OCI-LY3 (cell line): Measurements from ENCODE around the gene TH.

ENCODE experiments used
- H2AFZ ChIP-seq: fragments of 200-600, 300-600 bp; shearing (Covaris generic); 2 replicates; pipeline ENCODE4 v1.6.0; 2014; ENCODE audit warnings: antibody characterized with exemption, low read depth, low read length
- H3K27ac ChIP-seq: fragments of 200-600, 300-600 bp; sonication (generic); 2 replicates; pipeline ENCODE4 v1.5.1; 2014; ENCODE audit warnings: mild to moderate bottlenecking, low read length, moderate library complexity, mixed read lengths
- H3K27me3 ChIP-seq: fragments of 200-600, 300-600 bp; sonication (generic); 2 replicates; pipeline ENCODE4 v1.6.1; 2014; ENCODE audit warnings: low read depth, low read length, mixed read lengths
- H3K36me3 ChIP-seq: fragments of 200-600, 300-600 bp; sonication (generic); replicated peaks from 2 replicates; pipeline ENCODE3; 2014; ENCODE audit warnings: low read depth, low read length, mixed read lengths
- H3K4me1 ChIP-seq: fragments of 300-600, 200-600 bp; sonication (generic); 2 replicates; pipeline ENCODE4 v1.6.1; 2014; ENCODE audit warnings: low read length, mixed read lengths
- H3K4me2 ChIP-seq: fragments of 200-600, 300-600 bp; sonication (generic); 2 replicates; pipeline ENCODE4 v1.6.1; 2014; ENCODE audit warnings: low read length, mixed read lengths
- H3K4me3 ChIP-seq: fragments of 300-600, 200-600 bp; sonication (generic); 2 replicates; pipeline ENCODE4 v1.5.1; 2014; ENCODE audit warnings: antibody characterized with exemption, mild to moderate bottlenecking, low read length, moderate library complexity
- H3K79me2 ChIP-seq: fragments of 300-600, 200-600 bp; shearing (Covaris generic); 2 replicates; pipeline ENCODE4 v1.6.1; 2014; ENCODE audit warnings: mild to moderate bottlenecking, low read length, mixed read lengths
- H3K9ac ChIP-seq: fragments of 300-600, 200-600 bp; shearing (Covaris generic); 2 replicates; pipeline ENCODE4 v1.6.0; 2014; ENCODE audit warnings: mild to moderate bottlenecking, low read length, moderate library complexity
- H3K9me3 ChIP-seq: fragments of 200-600, 300-600 bp; shearing (Covaris generic); 2 replicates; pipeline ENCODE4 v1.6.1; 2014; ENCODE audit warnings: low read length, mixed read lengths; ENCODE audit not compliant: insufficient read depth
- H4K20me1 ChIP-seq: fragments of 200-600, 300-600 bp; sonication (generic); 2 replicates; pipeline ENCODE4 v1.6.1; 2016; ENCODE audit warnings: low read length, mixed read lengths; ENCODE audit not compliant: insufficient read depth
- EZH2phosphoT487 ChIP-seq: fragments of 200-600 bp; shearing (Covaris generic); IDR thresholded peaks from 2 replicates; pipeline ENCODE4 v1.6.1; 2018; ENCODE audit warnings: antibody characterized with exemption, mixed run types, low read depth
- TF ChIP-seq, protein P1 (sequence below): fragments of 200-600, 300-600 bp; sonication (generic); IDR thresholded peaks from 2 replicates; pipeline ENCODE4 v1.5.1; 2014; ENCODE audit warnings: antibody characterized with exemption, low read length, low read depth

The TH gene

DNA sequence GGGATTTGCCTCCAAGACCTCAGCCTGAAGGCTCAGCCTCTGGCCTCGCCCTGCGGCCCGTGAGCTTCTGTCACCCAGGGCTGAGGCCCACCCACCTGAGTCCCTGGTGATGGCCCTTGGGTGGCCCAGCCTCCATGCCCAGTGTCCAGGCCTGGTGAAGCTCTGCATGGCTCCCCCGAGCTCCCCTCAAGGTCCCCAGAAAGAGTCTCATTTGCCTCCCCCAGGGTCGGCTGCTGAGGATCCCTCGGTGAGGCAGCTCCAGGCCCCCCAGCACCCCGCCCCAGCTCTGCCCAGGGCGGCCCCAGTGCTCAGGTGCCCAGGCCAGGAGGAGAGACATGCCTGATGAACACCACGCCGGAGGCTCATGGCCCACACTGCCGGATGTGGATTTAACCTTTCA lies 2.1 kb upstream of the TH start:
- H3K4me1 ChIP-seq: no peaks in the 10 kb centered on the region
- no peaks in the 10 kb centered on the region for H3K79me2 ChIP-seq
- no peak overlapping the region for H3K4me2 ChIP-seq
- no peak overlapping the region for H3K4me3 ChIP-seq
- H3K27me3 ChIP-seq: no peaks in the 10 kb centered on the region
- no peaks in the 10 kb centered on the region for H3K9me3 ChIP-seq
- no peak overlapping the region for H2AFZ ChIP-seq
- H3K27ac ChIP-seq: no peak overlapping the region
- H3K36me3 ChIP-seq: no peaks in the 10 kb centered on the region
- H3K9ac ChIP-seq: no peak overlapping the region
- TF ChIP-seq, protein P1, sequence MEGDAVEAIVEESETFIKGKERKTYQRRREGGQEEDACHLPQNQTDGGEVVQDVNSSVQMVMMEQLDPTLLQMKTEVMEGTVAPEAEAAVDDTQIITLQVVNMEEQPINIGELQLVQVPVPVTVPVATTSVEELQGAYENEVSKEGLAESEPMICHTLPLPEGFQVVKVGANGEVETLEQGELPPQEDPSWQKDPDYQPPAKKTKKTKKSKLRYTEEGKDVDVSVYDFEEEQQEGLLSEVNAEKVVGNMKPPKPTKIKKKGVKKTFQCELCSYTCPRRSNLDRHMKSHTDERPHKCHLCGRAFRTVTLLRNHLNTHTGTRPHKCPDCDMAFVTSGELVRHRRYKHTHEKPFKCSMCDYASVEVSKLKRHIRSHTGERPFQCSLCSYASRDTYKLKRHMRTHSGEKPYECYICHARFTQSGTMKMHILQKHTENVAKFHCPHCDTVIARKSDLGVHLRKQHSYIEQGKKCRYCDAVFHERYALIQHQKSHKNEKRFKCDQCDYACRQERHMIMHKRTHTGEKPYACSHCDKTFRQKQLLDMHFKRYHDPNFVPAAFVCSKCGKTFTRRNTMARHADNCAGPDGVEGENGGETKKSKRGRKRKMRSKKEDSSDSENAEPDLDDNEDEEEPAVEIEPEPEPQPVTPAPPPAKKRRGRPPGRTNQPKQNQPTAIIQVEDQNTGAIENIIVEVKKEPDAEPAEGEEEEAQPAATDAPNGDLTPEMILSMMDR: no peak
- no peak for TF ChIP-seq EZH2phosphoT487
- no peaks in the 10 kb centered on the region for H4K20me1 ChIP-seq

DNA sequence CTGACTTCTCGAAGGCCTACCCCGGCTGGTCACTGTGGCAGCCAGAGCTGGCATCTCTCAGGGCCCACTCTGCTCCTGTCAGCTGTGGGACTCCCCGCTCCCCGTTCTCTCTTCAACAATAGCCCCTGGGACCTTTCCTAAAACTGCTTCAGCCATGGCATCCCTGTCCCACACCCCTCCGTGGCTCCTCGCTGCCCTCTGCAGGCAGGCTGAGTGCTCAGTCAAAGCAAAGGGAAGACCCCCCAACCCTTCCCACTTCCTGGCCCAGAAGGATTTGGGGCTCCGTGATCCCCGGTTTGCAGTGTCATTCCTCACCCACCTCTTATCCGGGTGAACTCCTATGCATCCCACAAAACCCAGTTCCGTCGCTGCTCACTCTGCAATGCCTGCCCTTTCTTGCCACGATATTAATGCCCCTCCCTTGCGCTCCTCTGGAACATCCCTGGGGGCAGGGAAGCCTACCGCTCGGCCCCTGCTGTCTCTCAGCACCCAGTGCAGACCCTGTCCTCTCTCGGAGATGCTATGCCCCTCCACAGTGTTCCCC lies 1.6 kb upstream of the TH start:
- Histone ChIP-seq H3K9me3 (no peaks in the 10 kb centered on the region), H3K4me3 (no peak overlapping the region), H3K27me3 (no peaks in the 10 kb centered on the region)

DNA sequence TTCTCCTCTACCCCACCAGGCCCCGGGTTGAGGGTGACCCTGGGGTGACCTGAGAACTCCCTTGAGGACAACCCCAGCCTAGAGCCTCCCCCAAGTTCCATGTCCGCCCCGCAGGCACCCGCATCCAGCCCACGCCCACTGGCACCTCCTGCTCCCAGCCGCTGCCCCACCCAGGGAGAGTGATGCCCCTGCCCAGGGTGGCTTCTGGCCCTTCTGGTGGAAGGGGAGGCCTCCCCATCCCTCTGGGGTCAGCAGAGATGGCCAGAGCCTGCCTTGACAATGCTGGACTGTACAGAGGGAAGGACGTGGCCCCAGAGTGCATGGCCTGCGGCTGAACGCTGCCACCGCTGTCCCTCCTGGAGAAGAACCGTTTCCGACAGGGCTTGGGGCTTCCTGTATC lies 1.1 kb upstream of the TH start:
- Histone ChIP-seq H3K4me1 (no peaks in the 10 kb centered on the region), H4K20me1 (no peaks in the 10 kb centered on the region), H3K4me2 (no peak overlapping the region), H2AFZ (no peak overlapping the region), H3K27me3 (no peaks in the 10 kb centered on the region), H3K9me3 (no peaks in the 10 kb centered on the region), H3K27ac (no peak overlapping the region), H3K9ac (no peak overlapping the region), H3K4me3 (no peak overlapping the region), H3K79me2 (no peaks in the 10 kb centered on the region), H3K36me3 (no peaks in the 10 kb centered on the region)
- TF ChIP-seq EZH2phosphoT487: no peak
- TF ChIP-seq, protein P1: no peak

More for the DNA sequence above, 1.6 kb upstream of the TH start:
- H3K9ac ChIP-seq: no peak overlapping the region
- H2AFZ ChIP-seq: no peak overlapping the region
- H3K4me1 ChIP-seq: no peaks in the 10 kb centered on the region
- no peaks in the 10 kb centered on the region for H3K79me2 ChIP-seq
- H4K20me1 ChIP-seq: no peaks in the 10 kb centered on the region
- no peak overlapping the region for H3K27ac ChIP-seq
- H3K4me2 ChIP-seq: no peak overlapping the region
- no peak for TF ChIP-seq EZH2phosphoT487
- TF ChIP-seq, protein P1: peak; percentile 44
- H3K36me3 ChIP-seq: no peaks in the 10 kb centered on the region

DNA sequence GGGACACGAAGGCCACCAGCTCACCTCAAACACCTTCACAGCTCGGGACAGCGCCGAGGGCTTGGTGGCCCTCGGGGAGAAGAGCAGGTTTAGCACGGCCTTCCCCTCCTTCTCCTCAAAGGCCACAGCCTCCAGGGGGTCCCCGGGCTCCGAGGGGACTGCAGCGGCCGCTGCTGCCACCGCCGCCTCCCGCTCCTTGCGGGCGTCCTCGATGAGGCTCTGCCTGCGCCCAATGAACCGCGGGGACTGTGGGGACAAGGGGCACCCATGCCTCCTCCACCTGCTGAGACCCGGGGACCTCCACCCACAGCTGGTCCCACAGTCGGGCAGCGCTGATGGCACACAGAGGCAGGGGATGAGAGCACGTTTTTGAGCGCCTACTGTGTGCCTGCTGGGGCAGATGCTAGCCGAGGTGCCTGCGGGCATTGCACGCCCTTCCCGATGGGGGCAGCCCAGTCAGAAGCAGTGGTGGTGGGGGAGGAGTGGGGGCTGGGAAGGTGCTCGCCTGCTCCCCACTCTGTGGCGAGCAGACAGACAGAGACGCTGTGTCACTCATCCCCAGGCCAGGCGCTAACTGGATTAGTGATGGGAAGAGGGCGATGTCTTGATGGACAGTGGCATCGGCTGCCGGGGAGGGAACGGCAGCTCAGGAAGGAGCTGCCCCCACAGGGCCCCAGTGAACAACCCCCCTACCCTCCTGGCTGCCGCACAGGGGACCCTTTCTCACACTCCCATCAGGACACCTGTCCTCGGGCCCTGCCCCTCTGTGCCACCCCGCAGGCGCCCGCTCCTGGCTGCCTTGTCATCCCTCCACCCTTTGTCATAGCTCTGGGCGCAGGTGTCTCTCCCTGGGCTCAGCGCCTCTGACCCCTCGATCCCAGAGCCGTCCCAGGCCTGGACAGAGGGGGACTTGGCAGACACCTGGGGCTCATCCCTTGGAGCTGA lies 1.7 kb downstream of the TH start:
- no peaks in the 10 kb centered on the region for H4K20me1 ChIP-seq
- H3K27ac ChIP-seq: no peak overlapping the region
- H3K9me3 ChIP-seq: no peaks in the 10 kb centered on the region
- no peak overlapping the region for H3K9ac ChIP-seq
- H3K4me2 ChIP-seq: no peak overlapping the region
- TF ChIP-seq, protein P1: no peak
- TF ChIP-seq EZH2phosphoT487: no peak
- no peaks in the 10 kb centered on the region for H3K79me2 ChIP-seq
- no peak overlapping the region for H3K4me3 ChIP-seq
- H2AFZ ChIP-seq: no peak overlapping the region
- H3K36me3 ChIP-seq: no peaks in the 10 kb centered on the region
- no peaks in the 10 kb centered on the region for H3K4me1 ChIP-seq
- no peaks in the 10 kb centered on the region for H3K27me3 ChIP-seq
